ENCODE results near the gene RCCD1. TPM values are rescaled to one million over a fixed set of nuclear protein-coding genes. Genes with fewer than 3 reads are reported as not detected.

Gene RCCD1
- polyA plus RNA-seq, 1 donor from 2014 or later: 4.5 TPM

DNA sequence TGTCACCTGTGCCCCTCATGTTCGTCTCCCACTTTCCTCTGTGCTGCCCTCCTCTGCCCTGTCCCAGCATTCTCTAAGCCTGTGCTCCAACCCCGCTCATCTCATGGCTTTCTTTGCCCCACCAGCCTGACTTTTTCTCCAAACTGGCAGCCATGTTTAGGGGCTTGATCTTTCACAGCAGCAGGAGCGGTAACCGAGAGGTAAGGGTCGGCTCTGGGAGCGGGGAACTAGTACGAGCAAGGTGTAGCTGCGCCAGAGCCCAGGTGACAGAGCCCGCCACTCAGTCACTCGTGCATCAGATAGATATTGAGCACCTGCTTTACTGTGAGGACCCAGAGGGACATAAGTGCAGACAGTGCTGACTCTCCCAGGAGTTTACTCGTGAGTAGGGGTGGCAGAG, 38.2 kb upstream of the RCCD1 start:
- TF ChIP-seq REST (IDR thresholded peaks at IDR 0.05; ENCODE audit: borderline replicate concordance) (no peak), POLR2AphosphoS5 (IDR thresholded peaks at IDR 0.05) (no peak), EP300 (conservative IDR thresholded peaks at IDR 0.05; ENCODE audit: poor library complexity, severe bottlenecking) (no peak), SMC3 (conservative IDR thresholded peaks at IDR 0.05; ENCODE audit: poor library complexity) (no peak), MXI1 (conservative IDR thresholded peaks at IDR 0.05; ENCODE audit: poor library complexity, severe bottlenecking) (no peak), CTCF (IDR thresholded peaks at IDR 0.05; ENCODE audit: poor library complexity, severe bottlenecking) (no peak), RAD21 (conservative IDR thresholded peaks at IDR 0.05) (no peak), EZH2 (IDR thresholded peaks at IDR 0.05; ENCODE audit: borderline replicate concordance, insufficient read depth, low read length, poor library complexity, severe bottlenecking) (no peak), TAF1 (IDR thresholded peaks at IDR 0.05; ENCODE audit: low read depth) (no peak)
- no peaks in the 10 kb centered on the region for H3K36me3 ChIP-seq (ENCODE audit: insufficient read depth, low read length)

GRCh38 chr15:90917569-90917968, 37.1 kb upstream of the RCCD1 start:
- no peak overlapping the region for H3K27ac ChIP-seq (ENCODE audit: low read length)
- H3K9ac ChIP-seq (ENCODE audit: low read length): no peak overlapping the region
- H3F3A ChIP-seq (ENCODE audit: insufficient read depth, low read length, poor library complexity, severe bottlenecking): no peaks in the 10 kb centered on the region
- no peaks in the 10 kb centered on the region for H3K27me3 ChIP-seq (ENCODE audit: insufficient read depth, low read depth, low read length)
- H4K20me1 ChIP-seq (ENCODE audit: insufficient read depth): no peaks in the 10 kb centered on the region
- H2AFZ ChIP-seq (ENCODE audit: low read depth, low read length): no peak overlapping the region
- TF ChIP-seq EP300 (conservative IDR thresholded peaks at IDR 0.05; ENCODE audit: poor library complexity, severe bottlenecking): no peak
- TF ChIP-seq RAD21 (conservative IDR thresholded peaks at IDR 0.05): no peak
- no peak for TF ChIP-seq POLR2AphosphoS5 (IDR thresholded peaks at IDR 0.05)
- no peak for TF ChIP-seq SMC3 (conservative IDR thresholded peaks at IDR 0.05; ENCODE audit: poor library complexity)
- TF ChIP-seq MXI1 (conservative IDR thresholded peaks at IDR 0.05; ENCODE audit: poor library complexity, severe bottlenecking): no peak
- no peak for TF ChIP-seq REST (IDR thresholded peaks at IDR 0.05; ENCODE audit: borderline replicate concordance)
- no peak for TF ChIP-seq CTCF (IDR thresholded peaks at IDR 0.05; ENCODE audit: poor library complexity, severe bottlenecking)
- TF ChIP-seq EZH2 (IDR thresholded peaks at IDR 0.05; ENCODE audit: borderline replicate concordance, insufficient read depth, low read length, poor library complexity, severe bottlenecking): no peak
- no peak for TF ChIP-seq TAF1 (IDR thresholded peaks at IDR 0.05; ENCODE audit: low read depth)
- no peak overlapping the region for H3K4me2 ChIP-seq (ENCODE audit: low read length)
- H3K9me2 ChIP-seq (ENCODE audit: insufficient read depth, low read length): no peaks in the 10 kb centered on the region
- no peaks in the 10 kb centered on the region for H3K79me2 ChIP-seq (replicated peaks; ENCODE audit: insufficient read depth, low read length)
- H3K36me3 ChIP-seq (ENCODE audit: insufficient read depth, low read length): no peaks in the 10 kb centered on the region
- no peak overlapping the region for H3K4me3 ChIP-seq (ENCODE audit: low read length)
- no peaks in the 10 kb centered on the region for H3K9me3 ChIP-seq (ENCODE audit: low read length)

More for the DNA sequence above, 38.2 kb upstream of the RCCD1 start:
- Histone ChIP-seq H4K20me1 (ENCODE audit: insufficient read depth) (no peaks in the 10 kb centered on the region), H2AFZ (ENCODE audit: low read depth, low read length) (no peak overlapping the region), H3K27me3 (ENCODE audit: insufficient read depth, low read depth, low read length) (no peaks in the 10 kb centered on the region), H3K9me3 (ENCODE audit: low read length) (no peaks in the 10 kb centered on the region), H3K79me2 (replicated peaks; ENCODE audit: insufficient read depth, low read length) (no peaks in the 10 kb centered on the region), H3K9ac (ENCODE audit: low read length) (no peak overlapping the region), H3K4me2 (ENCODE audit: low read length) (no peak overlapping the region), H3K4me3 (ENCODE audit: low read length) (no peak overlapping the region), H3K9me2 (ENCODE audit: insufficient read depth, low read length) (no peaks in the 10 kb centered on the region), H3K27ac (ENCODE audit: low read length) (no peak overlapping the region), H3F3A (ENCODE audit: insufficient read depth, low read length, poor library complexity, severe bottlenecking) (no peaks in the 10 kb centered on the region)

Measured in neural cell (in vitro differentiated cells).